ENCODE measurements around the gene RSPRY1.
A peak's percentile ranks its signal among the peaks of the same experiment; 100 is the strongest.
"Not testable (repeated sequence)": the region's sequence is repeated elsewhere in the genome, so short reads cannot be mapped to it uniquely, and the experiment has no call there.

The RSPRY1 gene

GRCh38 chr16:57268804-57269800 is 83.0 kb downstream of the RSPRY1 start:
- H4K20me1 ChIP-seq: no peaks in the 10 kb centered on the region
- H3K4me3 ChIP-seq: no peak overlapping the region
- H3K27ac ChIP-seq: no peak overlapping the region
- H3K36me3 ChIP-seq: no peaks in the 10 kb centered on the region
- no peaks in the 10 kb centered on the region for H3K27me3 ChIP-seq
- no peak for TF ChIP-seq Cebpa-rat (IDR thresholded peaks at IDR 0.05)
- no peaks in the 10 kb centered on the region for H3K9me3 ChIP-seq (replicated peaks in 1 of 11)
- 0 out of 22 replicates have a peak overlapping the region, but pooled peaks of 1 of the 11 experiments have one; percentile 3 for H3K4me2 ChIP-seq
- H3K9ac ChIP-seq: 0 out of 22 replicates have a peak overlapping the region, but pooled peaks of 1 of the 11 experiments have one; percentile 1
- peaks cover 13 to 41% (median 22%) of the 10 kb centered on the region in 10 experiments; a peak in 19 of 20 replicates for H3K4me1 ChIP-seq

- no peak overlapping the region for H3K27ac ChIP-seq
- H4K20me1 ChIP-seq: no peaks in the 10 kb centered on the region
- H3K9ac ChIP-seq: no peak overlapping the region
- H3K9me3 ChIP-seq (replicated peaks in 1 of 11): no peaks in the 10 kb centered on the region
- peaks cover 13 to 49% (median 20%) of the 10 kb centered on the region in 10 experiments; a peak in 18 of 20 replicates for H3K4me1 ChIP-seq
- H3K4me2 ChIP-seq: no peak overlapping the region
- H3K36me3 ChIP-seq: no peaks in the 10 kb centered on the region
- no peak for TF ChIP-seq Cebpa-rat (IDR thresholded peaks at IDR 0.05)
- no peak overlapping the region for H3K4me3 ChIP-seq
- H3K27me3 ChIP-seq: no peaks in the 10 kb centered on the region
Observed at GRCh38 chr16:57270221-57271062, 84.3 kb downstream of the RSPRY1 start.

GRCh38 chr16:57271063-57271345 is 84.9 kb downstream of the RSPRY1 start:
- no peak for TF ChIP-seq Cebpa-rat (IDR thresholded peaks at IDR 0.05)
- H3K27me3 ChIP-seq: no peaks in the 10 kb centered on the region
- no peaks in the 10 kb centered on the region for H4K20me1 ChIP-seq
- H3K9me3 ChIP-seq (replicated peaks in 1 of 11): no peaks in the 10 kb centered on the region
- H3K9ac ChIP-seq: no peak overlapping the region
- H3K4me2 ChIP-seq: no peak overlapping the region
- H3K4me1 ChIP-seq: peaks cover 13 to 52% (median 23%) of the 10 kb centered on the region in 10 experiments; a peak in 19 of 20 replicates
- H3K27ac ChIP-seq: no peak overlapping the region
- H3K36me3 ChIP-seq: no peaks in the 10 kb centered on the region
- H3K4me3 ChIP-seq: no peak overlapping the region

GRCh38 chr16:57271867-57272495 is 85.9 kb downstream of the RSPRY1 start:
- H3K9me3 ChIP-seq (replicated peaks in 1 of 11): no peaks in the 10 kb centered on the region
- no peak overlapping the region for H3K4me3 ChIP-seq
- no peak overlapping the region for H3K4me2 ChIP-seq
- H4K20me1 ChIP-seq: no peaks in the 10 kb centered on the region
- peak overlapping the region in 1 of 11 experiments; percentile 35; a peak in 2 of 22 replicates for H3K27ac ChIP-seq
- H3K36me3 ChIP-seq: no peaks in the 10 kb centered on the region
- H3K9ac ChIP-seq: no peak overlapping the region
- H3K4me1 ChIP-seq: peaks cover 5 to 52% (median 25%) of the 10 kb centered on the region in 10 experiments
- no peaks in the 10 kb centered on the region for H3K27me3 ChIP-seq
- TF ChIP-seq Cebpa-rat (IDR thresholded peaks at IDR 0.05): no peak

- Histone ChIP-seq H3K27me3 (no peaks in the 10 kb centered on the region), H3K4me2 (no peak overlapping the region), H3K4me1 (peaks cover 14 to 60% (median 34%) of the 10 kb centered on the region in 10 experiments), H3K36me3 (no peaks in the 10 kb centered on the region), H3K9ac (no peak overlapping the region), H3K4me3 (no peak overlapping the region), H4K20me1 (no peaks in the 10 kb centered on the region), H3K9me3 (replicated peaks in 1 of 11) (no peaks in the 10 kb centered on the region), H3K27ac (0 out of 22 replicates have a peak overlapping the region, but pooled peaks of 1 of the 11 experiments have one; percentile 9)
- no peak for TF ChIP-seq Cebpa-rat (IDR thresholded peaks at IDR 0.05)
Observed at GRCh38 chr16:57273359-57273758, 87.2 kb downstream of the RSPRY1 start.

- no peak for TF ChIP-seq Cebpa-rat (IDR thresholded peaks at IDR 0.05)
- Histone ChIP-seq H3K4me1 (peaks cover 14 to 62% (median 38%) of the 10 kb centered on the region in 10 experiments), H3K4me2 (peak overlapping the region in 3 of 11 experiments; percentile 22 to 77 (median 39); a peak in 4 of 22 replicates), H3K27me3 (no peaks in the 10 kb centered on the region), H3K36me3 (no peaks in the 10 kb centered on the region), H3K9ac (no peak overlapping the region), H4K20me1 (no peaks in the 10 kb centered on the region), H3K9me3 (replicated peaks in 1 of 11) (no peaks in the 10 kb centered on the region), H3K27ac (no peak overlapping the region), H3K4me3 (no peak overlapping the region)
Observed at GRCh38 chr16:57273826-57274225, 87.7 kb downstream of the RSPRY1 start.

GRCh38 chr16:57275946-57276345 is 89.8 kb downstream of the RSPRY1 start:
- H3K27me3 ChIP-seq; H3K4me3 ChIP-seq; H3K36me3 ChIP-seq; H4K20me1 ChIP-seq; H3K9ac ChIP-seq; H3K9me3 ChIP-seq (replicated peaks in 1 of 11): not testable (repeated sequence)
- H3K27ac ChIP-seq: peak overlapping the region in 5 of 11 experiments; percentile 33 to 64 (median 59); a peak in 8 of 22 replicates
- H3K4me2 ChIP-seq: peak overlapping the region in 8 of 11 experiments; percentile 36 to 80 (median 70); a peak in 14 of 22 replicates
- H3K4me1 ChIP-seq: peaks cover 13 to 59% (median 39%) of the 10 kb centered on the region in 10 experiments

GRCh38 chr16:57276596-57276995 is 90.5 kb downstream of the RSPRY1 start:
- Histone ChIP-seq H3K36me3 (no peaks in the 10 kb centered on the region), H3K27me3 (no peaks in the 10 kb centered on the region), H3K4me3 (no peak overlapping the region), H3K9ac (peak overlapping the region in 2 of 11 experiments; percentile 11 to 28; a peak in 1 of 22 replicates), H3K9me3 (replicated peaks in 1 of 11) (no peaks in the 10 kb centered on the region), H3K4me2 (peak overlapping the region in 9 of 11 experiments; percentile 12 to 80 (median 69); a peak in 16 of 22 replicates), H3K27ac (peak overlapping the region in 6 of 11 experiments; percentile 24 to 64 (median 55); a peak in 12 of 22 replicates), H3K4me1 (peaks cover 13 to 59% (median 39%) of the 10 kb centered on the region in 10 experiments), H4K20me1 (no peaks in the 10 kb centered on the region)
- peak in 1 of 11 experiments; percentile 36; a peak in 1 of 22 replicates for TF ChIP-seq Cebpa-rat (IDR thresholded peaks at IDR 0.05)

Measured in BLaER1 treated with 17β-estradiol and CSF1 and Interleukin-3, amounts not matched to agents 10 nM and 100 nM (cell line).